GM18517 (cell line): ENCODE measurements around the gene SEC24A.
A peak's percentile ranks its signal among the peaks of the same experiment; 100 is the strongest.
"Not testable (repeated sequence)": the region's sequence is repeated elsewhere in the genome, so short reads cannot be mapped to it uniquely, and the experiment has no call there.

Experiments
- ATAC-seq: cut with Tn5 transposase; IDR thresholded peaks from one replicate; pipeline ENCODE4 v1.9.1; 2021; ENCODE audit warnings: mild to moderate bottlenecking, moderate library complexity; ENCODE audit not compliant: unreplicated experiment

The SEC24A gene

DNA sequence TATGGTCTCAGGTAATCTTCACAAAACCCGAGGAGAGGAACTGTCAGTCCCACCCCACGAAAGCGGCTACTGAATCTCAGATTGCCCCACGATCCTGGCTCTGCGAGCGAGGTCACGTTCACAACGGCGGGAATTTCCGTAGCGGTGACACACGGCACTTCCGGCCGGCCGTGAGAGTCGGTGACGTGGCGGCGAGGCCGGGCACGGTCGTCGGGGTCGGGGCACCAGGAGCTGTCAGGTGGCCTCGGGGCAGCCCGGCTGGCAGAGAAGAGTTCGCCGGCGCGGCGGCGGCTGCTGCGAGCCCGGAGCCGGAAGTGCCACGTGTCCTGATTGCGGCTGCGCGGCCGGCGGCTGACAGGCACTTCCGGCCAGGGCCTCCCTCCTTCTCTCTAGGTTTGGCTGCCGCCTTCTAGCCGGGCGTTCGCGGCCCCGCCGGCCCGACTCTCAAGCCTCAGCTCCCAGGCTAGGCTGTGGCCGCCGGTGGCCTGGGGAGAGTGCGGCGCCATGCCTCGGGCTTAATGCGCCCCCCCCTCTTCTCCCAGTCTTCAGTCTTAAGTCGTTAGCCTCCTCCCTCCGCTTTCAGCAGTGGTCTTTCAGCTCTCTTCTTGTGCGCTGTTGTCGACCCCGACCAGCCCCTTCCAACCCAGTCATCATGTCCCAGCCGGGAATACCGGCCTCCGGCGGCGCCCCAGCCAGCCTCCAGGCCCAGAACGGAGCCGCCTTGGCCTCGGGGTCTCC lies at the start of gene SEC24A:
Gene SEC24A, plus strand, starts transcription at position 361 of the 738 bp plus-strand sequence. Its CDS starts 292 bp downstream, at position 653.
- peak; percentile 76 for ATAC-seq

GRCh38 chr5:134599820-134600219 lies 48.8 kb upstream of the SEC24A start:
- ATAC-seq = not testable (repeated sequence)

DNA sequence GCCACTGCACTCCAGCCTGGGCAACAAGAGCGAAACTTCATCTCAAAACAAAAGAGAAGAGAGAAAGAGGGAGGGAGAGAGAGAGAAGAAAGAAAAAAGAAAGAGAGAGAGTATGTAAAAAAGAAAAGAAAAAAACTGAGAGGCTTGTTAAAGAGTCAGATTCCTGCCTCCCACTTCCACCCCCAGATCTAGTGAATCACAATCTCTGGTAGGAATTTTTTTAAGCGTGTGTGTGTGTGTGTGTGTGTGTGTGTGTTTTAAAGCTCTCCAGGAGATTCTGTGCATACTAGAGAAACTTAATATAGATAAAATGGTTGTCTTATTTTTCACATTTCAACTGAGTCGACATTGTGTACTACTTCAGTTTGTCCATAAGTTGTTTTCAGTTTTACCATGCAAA lies 48.0 kb upstream of the SEC24A start:
- no peak for ATAC-seq

GRCh38 chr5:134603059-134603458 lies 45.5 kb upstream of the SEC24A start:
- ATAC-seq = no peak

DNA sequence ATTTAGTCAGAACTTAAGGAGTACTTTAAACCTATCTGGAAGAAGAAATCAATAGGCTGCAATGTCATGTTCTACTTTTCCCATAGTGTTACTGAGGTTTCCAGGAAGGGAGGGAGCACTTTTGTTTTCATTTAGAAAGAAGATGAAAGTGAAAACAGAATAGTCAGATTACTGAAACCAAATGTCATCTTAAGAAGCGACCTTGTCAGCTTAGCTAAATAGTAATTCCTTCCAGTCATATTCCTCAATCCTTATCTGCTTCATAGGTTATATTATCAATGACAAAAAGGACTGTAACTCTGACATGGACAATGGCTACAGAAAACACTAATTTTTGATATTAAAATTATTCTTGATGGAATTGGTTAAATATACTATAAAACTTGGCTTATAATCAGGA lies 43.7 kb upstream of the SEC24A start:
- no peak for ATAC-seq

GRCh38 chr5:134606726-134607125 lies 41.9 kb upstream of the SEC24A start:
- no peak for ATAC-seq

DNA sequence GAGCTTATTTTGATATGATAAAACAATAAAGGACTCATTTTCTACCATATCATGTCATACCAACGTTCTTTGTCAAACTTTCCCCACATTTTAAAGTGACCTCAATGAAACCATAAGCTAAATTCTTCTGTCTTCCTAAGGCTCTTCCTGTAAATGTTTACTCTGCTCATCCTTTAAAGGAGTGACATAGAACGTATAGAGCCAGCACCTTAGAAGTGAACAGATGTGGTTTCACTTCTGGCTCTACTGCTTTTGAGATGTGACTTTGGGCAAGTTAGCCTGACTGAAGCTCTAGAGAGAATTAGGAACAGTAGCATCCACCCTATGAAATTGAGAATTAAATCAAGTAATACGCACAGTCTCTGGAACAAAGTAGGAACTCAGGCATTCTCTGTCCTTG lies 40.0 kb upstream of the SEC24A start:
- ATAC-seq = no peak

GRCh38 chr5:134609232-134609851 lies 39.2 kb upstream of the SEC24A start:
- peak; percentile 50 for ATAC-seq

- no peak for ATAC-seq
Observed at GRCh38 chr5:134610725-134611124, 37.9 kb upstream of the SEC24A start.

DNA sequence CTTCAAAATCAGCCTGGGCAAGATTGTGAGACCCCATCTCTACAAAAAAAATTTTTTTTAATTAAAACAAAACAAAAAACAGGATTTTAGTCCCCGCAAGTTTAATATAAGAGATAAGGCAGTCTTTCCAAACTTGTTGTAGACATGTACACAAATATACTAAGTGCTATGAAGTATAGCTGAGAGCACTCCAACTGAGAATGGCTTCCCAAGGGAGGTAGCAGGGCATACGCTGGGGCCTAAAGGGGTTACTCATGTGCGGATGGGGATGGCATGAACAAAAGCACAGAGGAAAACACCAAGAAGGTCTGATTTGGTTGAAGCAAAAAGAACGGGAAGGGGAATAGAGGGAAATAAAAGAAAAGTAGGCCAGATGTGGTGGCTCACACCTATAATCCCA lies 37.1 kb upstream of the SEC24A start:
- no peak for ATAC-seq

- no peak for ATAC-seq
Observed at GRCh38 chr5:134614450-134615085, 34.0 kb upstream of the SEC24A start.

DNA sequence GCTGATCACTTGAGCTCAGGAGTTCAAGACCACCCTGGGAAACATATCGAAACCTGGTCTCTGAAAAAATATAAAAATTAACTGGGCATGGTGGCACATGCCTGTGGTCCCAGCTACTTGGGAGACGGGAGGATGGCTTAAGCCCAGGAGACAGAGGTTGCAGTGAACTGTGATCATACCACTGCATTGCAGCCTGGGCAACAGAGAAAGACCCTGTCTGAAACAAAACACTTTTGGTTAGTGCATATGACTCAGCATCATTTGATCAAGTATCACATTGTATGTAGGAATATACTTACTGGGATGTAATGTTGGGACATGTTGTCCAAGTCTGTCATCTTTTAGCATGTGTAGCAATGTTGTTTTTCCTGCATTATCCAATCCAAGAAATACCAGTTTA lies 28.0 kb upstream of the SEC24A start:
- ATAC-seq = no peak

DNA sequence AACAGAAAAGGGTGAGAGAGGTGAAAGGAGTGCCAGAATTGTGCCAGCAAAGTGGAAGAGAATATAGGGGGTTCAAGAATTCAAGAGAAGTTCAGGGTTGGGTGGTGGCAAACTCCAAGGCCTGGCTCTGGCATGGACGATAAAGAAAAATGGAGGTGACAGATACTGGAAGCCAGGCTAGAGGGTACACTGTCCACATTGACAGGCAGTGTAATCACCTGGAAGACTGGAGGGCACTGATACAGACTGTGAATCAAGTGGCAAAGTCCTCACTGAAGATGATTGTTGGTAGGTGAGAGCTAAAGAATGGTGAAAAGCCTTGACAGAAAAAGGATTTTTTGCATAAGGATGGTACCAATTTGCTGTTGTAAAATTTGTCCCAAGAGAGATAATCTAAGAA lies 23.0 kb upstream of the SEC24A start:
- ATAC-seq = no peak

- ATAC-seq = no peak
Observed at GRCh38 chr5:134626369-134627014, 22.1 kb upstream of the SEC24A start.

DNA sequence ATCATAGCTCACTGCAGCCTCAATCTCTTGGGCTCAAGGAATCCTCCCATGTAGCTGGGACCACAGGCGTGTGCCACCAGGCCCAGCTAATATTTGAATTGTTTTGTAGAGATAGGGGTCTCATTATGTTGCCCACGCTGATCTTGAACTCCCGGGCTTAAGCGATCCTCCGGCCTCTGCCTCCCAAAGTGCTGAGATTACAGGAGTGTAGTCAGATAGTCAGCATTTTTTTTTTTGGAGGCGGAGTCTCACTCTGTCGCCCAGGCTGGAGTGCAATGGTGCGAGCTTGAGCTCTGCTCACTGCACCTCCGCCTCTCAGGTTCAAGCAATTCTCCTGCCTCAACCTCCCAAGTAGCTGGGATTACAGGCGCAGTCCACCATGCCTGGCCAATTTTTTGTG lies 14.4 kb upstream of the SEC24A start:
- ATAC-seq = no peak

GRCh38 chr5:134635366-134635765 lies 13.2 kb upstream of the SEC24A start:
- ATAC-seq = not testable (repeated sequence)

- no peak for ATAC-seq
Observed at GRCh38 chr5:134637116-134637721, 11.4 kb upstream of the SEC24A start.

- ATAC-seq = no peak
Observed at GRCh38 chr5:134638760-134639201, 9.8 kb upstream of the SEC24A start.

DNA sequence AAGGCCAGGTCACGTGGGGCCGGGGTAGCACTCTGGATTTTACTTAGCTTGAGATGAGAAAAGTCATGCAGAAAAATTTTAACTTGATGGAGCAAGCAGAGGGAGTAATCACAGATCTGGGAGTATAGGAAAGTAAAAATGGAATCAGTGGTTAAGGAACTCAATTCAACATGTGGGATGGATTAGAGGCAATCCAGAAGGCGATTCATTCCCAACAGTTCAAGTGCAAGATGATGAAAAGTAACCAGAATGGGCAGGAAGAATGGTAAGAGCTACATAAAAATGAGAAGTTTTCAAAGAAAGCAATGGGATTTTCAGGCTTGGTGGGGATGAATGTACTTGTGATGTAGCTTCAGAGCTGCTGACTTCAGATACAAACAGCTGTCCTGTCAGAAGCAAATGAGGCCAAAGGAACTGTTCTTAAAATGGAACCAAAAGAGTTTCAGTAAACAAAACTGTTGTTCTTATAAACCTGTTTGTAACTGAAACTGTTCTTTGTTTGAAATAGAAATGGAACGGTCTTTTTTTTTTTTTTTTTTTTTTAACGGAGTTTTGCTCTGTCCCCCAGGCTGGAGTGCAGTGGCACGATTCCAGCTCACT lies 5.6 kb upstream of the SEC24A start:
- peak; percentile 62 for ATAC-seq

DNA sequence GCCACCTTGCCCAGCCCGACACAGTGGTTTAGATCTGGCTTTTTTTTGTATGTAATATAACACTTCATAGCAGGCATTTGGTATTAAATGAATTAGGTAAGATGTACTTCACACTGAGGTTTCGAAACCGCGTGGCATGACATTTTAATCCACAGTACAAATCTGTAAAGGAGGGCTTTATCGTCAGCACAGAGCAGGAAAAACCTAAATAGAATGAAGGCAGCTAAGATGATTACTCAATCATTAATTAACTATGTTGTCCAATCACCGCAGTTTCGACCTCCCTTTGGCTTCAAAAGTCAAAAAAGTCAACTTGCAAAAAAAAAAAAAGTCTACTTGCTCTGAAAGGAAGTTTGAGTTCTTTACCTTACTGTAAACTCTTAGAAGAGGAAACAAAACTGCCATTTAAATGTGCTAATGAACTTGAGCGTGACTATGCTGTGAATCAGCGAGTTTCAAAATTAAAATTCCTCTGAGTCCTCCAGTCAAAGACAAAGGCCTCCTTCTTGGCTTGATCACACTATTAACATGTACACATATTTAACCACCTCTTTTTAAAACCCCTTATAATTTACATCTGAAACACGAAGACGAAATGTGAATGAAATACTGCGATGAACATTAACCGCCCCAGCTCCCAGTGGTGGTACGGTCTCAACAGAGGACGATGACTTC lies 698 bp upstream of the SEC24A start:
- peak; percentile 35 for ATAC-seq
